HS-5 (cell line): ENCODE measurements around the gene TRIM39.
A peak's percentile ranks its signal among the peaks of the same experiment; 100 is the strongest.

Experiments used
- DNase-seq: peaks from one replicate; pipeline ENCODE4 v3.0.0-alpha.2; 2012; ENCODE audit warnings: low read depth

Gene TRIM39

DNA sequence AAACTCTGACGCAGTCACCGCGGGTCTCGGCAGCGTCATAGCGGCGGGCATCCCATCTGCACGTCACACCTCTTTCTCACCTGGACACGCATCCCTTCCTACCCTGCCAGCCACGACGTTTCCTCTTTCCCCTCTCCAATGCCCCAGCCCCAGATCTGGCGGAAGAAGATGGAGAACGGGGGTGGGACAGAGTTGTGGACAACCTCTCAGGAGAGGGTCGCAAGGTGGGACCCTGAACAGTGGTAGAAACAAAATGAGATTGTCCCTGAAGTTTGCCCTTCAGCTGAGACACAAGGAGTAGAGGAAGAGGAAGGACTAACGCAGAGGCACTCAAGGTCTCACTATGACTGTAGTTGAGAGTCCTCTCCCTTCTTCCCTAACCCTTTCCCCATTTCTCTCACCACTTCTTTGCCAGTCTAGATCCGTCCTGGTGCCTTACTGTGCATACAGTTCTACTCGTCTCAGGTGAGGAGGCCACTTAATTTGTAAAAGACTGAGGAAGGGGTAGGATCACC, 562 bp downstream of the TRIM39 start:
- DNase-seq = no peak

DNA sequence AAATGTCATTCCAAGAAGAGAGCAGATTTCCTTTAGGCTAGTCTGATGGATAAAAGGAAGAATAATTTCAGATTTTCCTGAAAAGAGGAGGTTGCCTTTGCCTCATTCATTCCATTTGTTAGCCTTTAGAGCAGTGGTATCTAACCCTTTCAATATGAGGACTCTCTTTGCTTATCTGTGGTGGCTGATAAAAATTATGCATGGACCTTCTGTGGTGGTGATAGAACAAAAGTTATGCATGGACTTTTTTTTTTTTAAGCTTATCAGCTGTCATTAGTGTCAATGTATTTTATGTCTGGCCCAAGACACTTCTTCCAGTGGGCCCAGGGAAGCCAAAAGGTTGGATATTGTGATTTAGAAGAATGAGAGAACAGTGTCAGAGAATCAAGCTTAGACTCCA, 1.7 kb downstream of the TRIM39 start:
- no peak for DNase-seq

DNA sequence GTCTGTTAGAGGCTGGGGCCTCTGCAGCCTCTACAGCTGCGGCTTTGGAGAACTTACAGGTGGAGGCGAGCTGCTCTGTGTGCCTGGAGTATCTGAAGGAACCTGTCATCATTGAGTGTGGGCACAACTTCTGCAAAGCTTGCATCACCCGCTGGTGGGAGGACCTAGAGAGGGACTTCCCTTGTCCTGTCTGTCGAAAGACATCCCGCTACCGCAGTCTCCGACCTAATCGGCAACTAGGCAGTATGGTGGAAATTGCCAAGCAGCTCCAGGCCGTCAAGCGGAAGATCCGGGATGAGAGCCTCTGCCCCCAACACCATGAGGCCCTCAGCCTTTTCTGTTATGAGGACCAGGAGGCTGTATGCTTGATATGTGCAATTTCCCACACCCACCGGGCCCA, 2.6 kb downstream of the TRIM39 start:
- DNase-seq = no peak

DNA sequence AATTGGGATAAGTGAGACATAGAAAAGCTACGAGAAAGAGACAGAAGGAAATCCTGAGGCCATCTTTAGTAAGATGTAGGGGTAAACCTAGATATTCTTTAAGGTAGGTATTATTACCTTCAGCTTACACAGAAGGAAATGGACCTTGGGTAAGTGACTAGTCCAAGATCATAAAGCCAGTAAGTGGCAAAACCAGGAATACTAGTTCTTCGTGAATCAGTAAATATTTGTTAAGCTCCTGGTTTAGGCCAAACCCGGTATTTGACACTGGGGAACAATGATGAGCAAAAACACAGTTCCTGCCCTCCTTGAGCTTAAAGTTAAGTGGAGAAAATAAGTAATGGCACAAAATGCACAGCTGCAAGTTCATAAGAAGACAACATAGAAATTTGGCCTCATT, 5.3 kb downstream of the TRIM39 start:
- no peak for DNase-seq

- no peak for DNase-seq
Measured at GRCh38 chr6:30334075-30334783, 7.5 kb downstream of the TRIM39 start.

DNA sequence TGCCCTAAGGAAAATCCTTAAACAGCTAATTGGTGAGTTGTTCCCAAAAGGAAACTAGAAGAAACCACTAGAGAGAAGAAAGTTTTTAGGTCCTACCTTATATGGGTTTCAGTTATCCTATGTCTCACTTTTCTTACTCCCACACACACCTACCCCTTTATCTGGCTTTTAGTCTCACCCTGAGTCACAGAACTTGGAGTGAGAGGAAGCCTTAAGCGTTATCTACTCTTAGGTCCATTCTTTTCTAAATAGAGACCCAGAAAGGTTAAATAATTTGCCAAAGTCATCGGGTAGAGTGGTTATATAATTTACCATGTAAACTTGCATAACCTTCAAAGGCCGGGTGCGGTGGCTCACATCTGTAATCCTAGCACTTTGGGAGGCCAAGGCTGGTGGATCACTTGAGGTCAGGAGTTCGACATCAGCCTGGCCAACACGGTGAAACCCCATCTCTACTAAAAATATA, 13.9 kb downstream of the TRIM39 start:
- DNase-seq = no peak

- DNase-seq = no peak
Measured at GRCh38 chr6:30341218-30341617, 14.5 kb downstream of the TRIM39 start.

DNA sequence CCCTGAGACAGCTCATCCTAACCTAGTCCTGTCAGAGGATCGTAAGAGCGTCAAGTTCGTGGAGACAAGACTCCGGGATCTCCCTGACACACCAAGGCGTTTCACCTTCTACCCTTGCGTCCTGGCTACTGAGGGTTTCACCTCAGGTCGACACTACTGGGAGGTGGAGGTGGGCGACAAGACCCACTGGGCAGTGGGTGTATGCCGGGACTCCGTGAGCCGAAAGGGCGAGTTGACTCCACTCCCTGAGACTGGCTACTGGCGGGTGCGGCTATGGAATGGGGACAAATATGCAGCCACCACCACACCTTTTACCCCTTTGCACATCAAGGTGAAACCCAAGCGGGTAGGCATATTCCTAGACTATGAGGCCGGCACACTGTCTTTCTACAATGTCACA, 15.0 kb downstream of the TRIM39 start:
- DNase-seq = no peak

DNA sequence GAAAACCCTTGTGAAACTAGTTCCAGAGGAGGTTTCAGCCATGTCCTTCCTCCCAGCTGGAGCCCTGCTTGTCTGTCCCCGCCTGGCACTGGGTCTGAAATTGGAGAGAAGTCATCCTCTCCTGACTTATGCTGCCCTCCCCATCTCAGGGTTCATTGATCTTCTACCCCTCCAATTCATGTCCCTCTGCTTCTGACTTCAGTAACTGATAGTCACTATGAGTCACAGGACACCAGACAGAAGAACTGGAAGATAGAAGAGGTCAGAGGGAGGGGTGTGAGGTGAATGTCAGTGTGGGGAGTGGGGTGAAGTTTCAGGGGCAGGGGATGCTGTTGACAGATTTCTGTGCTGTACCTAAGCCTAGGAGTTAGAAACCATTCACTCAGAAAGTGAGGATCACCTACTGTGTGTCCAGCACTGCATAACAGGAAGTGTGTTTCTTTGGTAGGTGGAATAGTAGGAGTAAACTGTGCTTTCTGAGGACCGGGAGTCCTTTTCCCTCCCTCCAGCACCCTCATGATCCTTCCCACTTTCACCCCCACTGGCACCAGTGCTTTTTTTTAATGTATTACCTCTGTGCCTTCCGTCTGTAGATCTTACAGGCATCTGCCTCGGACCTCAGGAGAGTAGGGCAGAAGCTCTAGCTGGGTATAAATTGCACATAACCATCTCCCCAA, 17.6 kb downstream of the TRIM39 start:
- DNase-seq = no peak

DNA sequence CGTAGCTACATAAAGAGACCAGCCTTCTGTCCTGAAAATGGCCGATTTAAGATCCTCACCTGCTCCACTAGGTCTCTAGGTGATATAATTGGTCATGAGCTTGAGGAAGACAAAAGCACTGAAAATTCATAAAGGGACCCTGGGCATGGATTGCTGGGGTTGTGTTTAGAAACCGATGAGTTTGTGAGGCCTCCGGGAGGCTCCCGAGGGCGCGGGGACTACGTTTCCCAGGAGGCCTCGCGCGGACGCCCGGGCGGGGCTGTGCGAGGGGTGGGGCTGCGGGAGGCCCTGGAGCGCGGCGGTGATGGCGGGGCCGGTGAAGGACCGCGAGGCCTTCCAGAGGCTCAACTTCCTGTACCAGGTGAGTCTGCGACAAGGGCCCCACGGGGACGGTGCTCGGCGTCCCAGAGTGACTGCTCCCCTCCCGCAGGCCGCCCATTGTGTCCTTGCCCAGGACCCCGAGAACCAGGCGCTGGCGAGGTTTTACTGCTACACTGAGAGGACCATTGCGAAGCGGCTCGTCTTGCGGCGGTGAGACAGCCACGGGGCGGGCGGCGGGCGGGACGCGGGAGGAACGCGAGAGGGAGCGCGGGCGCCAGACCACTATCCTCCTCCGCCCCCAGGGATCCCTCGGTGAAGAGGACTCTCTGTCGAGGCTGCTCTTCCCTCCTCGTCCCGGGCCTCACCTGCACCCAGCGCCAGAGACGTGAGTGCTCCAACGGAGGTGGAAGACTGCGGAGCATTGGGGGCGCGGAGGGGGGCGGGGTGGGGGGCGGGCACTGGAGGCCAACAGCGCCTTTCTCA, 18.3 kb downstream of the TRIM39 start, which contains the start of gene RPP21:
TSS of gene RPP21 (plus strand) at position 289 of the 804 bp plus-strand sequence. CDS start at position 305, 16 bp downstream.
- peak; percentile 38 for DNase-seq

GRCh38 chr6:30345852-30346251, 19.1 kb downstream of the TRIM39 start:
- DNase-seq = no peak

DNA sequence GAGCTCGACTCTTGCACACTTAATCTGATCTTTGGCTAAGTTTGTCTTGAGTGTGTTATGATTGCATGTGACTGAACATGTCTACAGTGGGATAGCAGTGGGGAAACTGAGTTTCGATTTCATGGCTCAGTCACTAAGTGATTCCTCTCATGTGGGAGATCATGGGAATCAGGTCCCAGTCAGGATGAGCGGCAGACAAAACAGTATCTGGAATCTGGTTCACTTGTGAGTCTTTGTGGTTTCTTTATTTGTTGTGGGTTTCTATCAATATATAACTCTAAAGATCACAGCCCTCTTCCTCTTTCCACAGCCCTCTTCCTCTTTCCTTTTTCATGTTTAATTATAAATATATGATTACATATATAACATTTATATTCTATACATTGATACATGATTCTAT, 22.2 kb downstream of the TRIM39 start:
- no peak for DNase-seq

DNA sequence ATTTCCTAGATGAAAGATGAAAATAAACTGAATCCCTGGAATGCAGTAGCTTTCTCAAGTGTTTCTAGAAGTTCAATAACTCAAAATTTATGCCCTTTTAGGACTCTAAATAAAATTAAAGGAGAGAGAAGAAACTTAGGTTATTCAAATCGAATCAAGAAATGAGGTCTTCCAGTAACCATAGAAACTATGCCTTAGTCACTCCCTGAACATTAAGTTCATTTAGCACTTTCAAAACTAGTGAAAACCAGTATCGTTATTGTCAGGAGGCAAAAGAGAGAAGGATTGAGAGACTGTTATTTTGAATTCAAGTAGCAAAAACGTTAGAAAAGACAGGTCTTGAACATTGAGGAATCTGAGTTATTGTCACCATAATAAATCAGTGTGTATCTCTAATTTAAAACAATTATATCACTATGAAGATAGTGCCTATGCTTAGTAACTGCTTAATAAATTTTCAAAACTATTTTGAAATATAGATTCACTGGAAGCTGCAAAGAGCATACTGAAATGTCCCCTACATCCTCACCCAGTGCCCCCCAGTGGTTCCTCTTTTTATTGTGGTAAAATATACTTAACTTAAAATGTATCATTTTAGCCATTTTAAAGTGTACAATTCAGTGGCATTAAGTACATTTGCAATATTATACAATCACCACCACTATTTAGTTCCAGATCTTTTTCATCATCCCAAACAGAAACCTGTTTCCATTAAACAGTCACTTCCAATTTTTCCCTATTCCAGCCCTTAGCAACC, 22.9 kb downstream of the TRIM39 start:
- DNase-seq = no peak

- no peak for DNase-seq
Measured at GRCh38 chr6:30350524-30350923, 23.8 kb downstream of the TRIM39 start.

GRCh38 chr6:30352550-30352949, 25.8 kb downstream of the TRIM39 start:
- DNase-seq = no peak

- no peak for DNase-seq
Measured at GRCh38 chr6:30355281-30355680, 28.6 kb downstream of the TRIM39 start.

DNA sequence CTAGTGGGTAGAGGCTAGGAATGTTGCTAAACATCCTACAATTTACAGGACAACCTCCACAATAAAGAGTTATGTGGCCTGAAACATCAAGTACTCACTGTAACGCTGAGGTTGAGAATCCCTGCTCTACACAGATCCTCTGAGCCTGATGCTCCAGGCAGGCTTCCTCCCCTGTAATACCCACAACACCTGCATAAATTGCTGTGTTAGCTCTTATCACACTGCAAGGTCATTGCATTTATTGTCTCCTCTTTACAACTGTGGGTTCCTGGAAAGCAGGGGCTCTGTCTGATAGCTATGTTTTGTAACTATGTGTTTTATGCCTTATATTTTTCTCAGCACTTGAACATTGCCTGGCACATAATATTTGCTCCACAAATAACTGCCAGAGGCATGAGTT, 29.8 kb downstream of the TRIM39 start:
- no peak for DNase-seq

- peak; percentile 44 for DNase-seq
Measured at GRCh38 chr6:30357678-30358540, 31.2 kb downstream of the TRIM39 start.

DNA sequence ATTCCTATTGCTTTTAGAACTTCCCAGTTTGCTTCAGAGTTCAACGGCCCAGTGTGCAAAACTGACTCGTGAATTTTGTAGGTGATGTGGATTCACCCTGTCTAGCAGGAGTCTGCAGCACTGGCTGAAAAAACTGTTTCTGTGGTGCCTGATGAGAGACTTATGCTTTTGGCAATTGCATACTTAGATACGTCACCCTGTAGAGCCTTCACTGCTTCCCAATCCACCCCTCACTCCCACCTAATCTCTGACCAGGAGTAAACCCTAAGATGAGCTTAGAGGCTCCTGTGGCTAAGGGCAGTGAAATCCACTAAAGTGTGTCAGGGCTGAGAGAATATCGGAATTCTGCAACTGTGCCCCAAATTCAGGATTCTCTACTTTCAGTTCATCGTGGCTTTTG, 32.5 kb downstream of the TRIM39 start:
- DNase-seq = no peak

- DNase-seq = no peak
Measured at GRCh38 chr6:30360139-30360538, 33.4 kb downstream of the TRIM39 start.

GRCh38 chr6:30361661-30362060, 34.9 kb downstream of the TRIM39 start:
- no peak for DNase-seq
